Chondrocyte (in vitro differentiated cells): ENCODE data around the gene INO80. TPM values are rescaled to one million over a fixed set of nuclear protein-coding genes. Genes with fewer than 3 reads are reported as not detected.

Experiments
- DNase-seq: peaks from one replicate; pipeline ENCODE4 v3.0.0; 2021; ENCODE audit warnings: mixed read lengths, low spot score
- H3K27ac Mint-ChIP-seq: one replicate; pipeline ENCODE4 v1.8.0; 2021; ENCODE audit warnings: mild to moderate bottlenecking, moderate library complexity, mixed read lengths; ENCODE audit not compliant: unreplicated experiment
- H3K27me3 Mint-ChIP-seq: 2 replicates; pipeline ENCODE4 v1.8.0; 2021; ENCODE audit warnings: low read depth, mixed read lengths
- H3K36me3 Mint-ChIP-seq: 2 replicates; pipeline ENCODE4 v1.8.0; 2021; ENCODE audit warnings: low read depth, mixed read lengths
- H3K4me1 Mint-ChIP-seq: 2 replicates; pipeline ENCODE4 v1.8.0; 2021; ENCODE audit warnings: low read depth, mild to moderate bottlenecking, mixed read lengths
- H3K4me3 Mint-ChIP-seq: one replicate; pipeline ENCODE4 v1.8.0; 2021; ENCODE audit warnings: mild to moderate bottlenecking, moderate library complexity, mixed read lengths; ENCODE audit not compliant: unreplicated experiment
- H3K9me3 Mint-ChIP-seq: 2 replicates; pipeline ENCODE4 v1.8.0; 2021; ENCODE audit warnings: low read depth, mixed read lengths
- CTCF ChIP-seq: fragments of 200-600 bp; sonication (generic); IDR thresholded peaks from 2 replicates; pipeline ENCODE4 v1.5.0; 2021; ENCODE audit warnings: antibody characterized with exemption, mild to moderate bottlenecking, moderate library complexity
- total RNA-seq: library from RNA; stranded (reverse); gene quantifications from 3 replicates; pipeline ENCODE4 v1.2.1, GENCODE V29; 2021

Gene INO80
- total RNA-seq, 1 donor from 2014 or later: 16.6 TPM

GRCh38 chr15:40942878-40943277, 173.2 kb downstream of the INO80 start:
- no peak overlapping the region for H3K4me3 Mint-ChIP-seq
- no peaks in the 10 kb centered on the region for H3K36me3 Mint-ChIP-seq
- no peak for TF ChIP-seq CTCF
- no peak overlapping the region for H3K27ac Mint-ChIP-seq
- no peaks in the 10 kb centered on the region for H3K27me3 Mint-ChIP-seq
- peaks cover 24% of the 10 kb centered on the region for H3K4me1 Mint-ChIP-seq
- no peaks in the 10 kb centered on the region for H3K9me3 Mint-ChIP-seq
- no peak for DNase-seq

GRCh38 chr15:40942337-40942854, 173.7 kb downstream of the INO80 start:
- Mint-ChIP-seq H3K36me3 (no peaks in the 10 kb centered on the region), H3K27ac (peak overlapping the region; percentile 22), H3K4me1 (peaks cover 28% of the 10 kb centered on the region), H3K27me3 (no peaks in the 10 kb centered on the region), H3K4me3 (peak overlapping the region; percentile 59), H3K9me3 (no peaks in the 10 kb centered on the region)
- TF ChIP-seq CTCF: no peak
- DNase-seq: no peak

GRCh38 chr15:40941528-40942336, 174.3 kb downstream of the INO80 start:
- peak overlapping the region; percentile 59 for H3K4me3 Mint-ChIP-seq
- DNase-seq: no peak
- peak overlapping the region; percentile 90 for H3K27ac Mint-ChIP-seq
- no peaks in the 10 kb centered on the region for H3K27me3 Mint-ChIP-seq
- TF ChIP-seq CTCF: peak; percentile 82
- H3K36me3 Mint-ChIP-seq: no peaks in the 10 kb centered on the region
- H3K4me1 Mint-ChIP-seq: peaks cover 35% of the 10 kb centered on the region
- H3K9me3 Mint-ChIP-seq: no peaks in the 10 kb centered on the region

GRCh38 chr15:40941068-40941527, 175.0 kb downstream of the INO80 start:
- peaks cover 35% of the 10 kb centered on the region for H3K4me1 Mint-ChIP-seq
- no peaks in the 10 kb centered on the region for H3K36me3 Mint-ChIP-seq
- no peaks in the 10 kb centered on the region for H3K9me3 Mint-ChIP-seq
- peak overlapping the region; percentile 58 for H3K4me3 Mint-ChIP-seq
- H3K27ac Mint-ChIP-seq: peak overlapping the region; percentile 90
- DNase-seq: no peak
- TF ChIP-seq CTCF: no peak
- H3K27me3 Mint-ChIP-seq: no peaks in the 10 kb centered on the region

- H3K9me3 Mint-ChIP-seq: no peaks in the 10 kb centered on the region
- peaks cover 35% of the 10 kb centered on the region for H3K4me1 Mint-ChIP-seq
- peak overlapping the region; percentile 90 for H3K27ac Mint-ChIP-seq
These were observed 175.7 kb downstream of the INO80 start for GRCh38 chr15:40940296-40940801.

More at GRCh38 chr15:40940296-40940801, 175.7 kb downstream of the INO80 start:
- H3K36me3 Mint-ChIP-seq: no peaks in the 10 kb centered on the region
- no peak for DNase-seq
- no peak overlapping the region for H3K4me3 Mint-ChIP-seq
- no peaks in the 10 kb centered on the region for H3K27me3 Mint-ChIP-seq
- no peak for TF ChIP-seq CTCF
